ENCODE data around the gene USP48.

DNA sequence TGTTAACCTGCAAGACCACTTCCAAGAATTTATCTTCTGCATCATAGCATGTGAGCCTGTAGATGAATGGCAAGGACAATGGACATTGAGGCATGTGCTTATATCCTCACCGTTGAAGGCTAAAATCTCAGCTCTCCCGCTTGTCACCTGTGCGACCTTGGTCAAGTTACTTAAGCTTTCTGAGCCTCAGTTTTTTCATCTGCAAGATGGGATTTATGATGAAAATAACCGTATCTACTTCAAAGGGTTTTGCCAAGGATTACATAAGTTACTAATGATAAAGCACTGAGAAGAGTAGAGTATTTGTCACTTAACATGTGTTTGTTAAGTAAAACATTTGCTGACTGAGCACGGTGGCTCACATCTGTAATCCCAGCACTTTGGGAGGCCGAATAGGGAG is 128.7 kb downstream of the USP48 start:
- TF ChIP-seq FOSL2 (IDR thresholded peaks at IDR 0.05) (no peak), FOSL2 (CRISPR knock-in tag; IDR thresholded peaks at IDR 0.05) (no peak), SREBF2 (IDR thresholded peaks at IDR 0.05) (no peak), ZFP36 (IDR thresholded peaks at IDR 0.05; ENCODE audit: borderline replicate concordance, partially characterized antibody) (no peak), POLR2A (IDR thresholded peaks at IDR 0.05; ENCODE audit: low read length) (no peak), SMC3 (IDR thresholded peaks at IDR 0.05) (no peak), MYC (IDR thresholded peaks at IDR 0.05; ENCODE audit: borderline replicate concordance, low read length) (no peak)
- TF ChIP-seq, protein P1, sequence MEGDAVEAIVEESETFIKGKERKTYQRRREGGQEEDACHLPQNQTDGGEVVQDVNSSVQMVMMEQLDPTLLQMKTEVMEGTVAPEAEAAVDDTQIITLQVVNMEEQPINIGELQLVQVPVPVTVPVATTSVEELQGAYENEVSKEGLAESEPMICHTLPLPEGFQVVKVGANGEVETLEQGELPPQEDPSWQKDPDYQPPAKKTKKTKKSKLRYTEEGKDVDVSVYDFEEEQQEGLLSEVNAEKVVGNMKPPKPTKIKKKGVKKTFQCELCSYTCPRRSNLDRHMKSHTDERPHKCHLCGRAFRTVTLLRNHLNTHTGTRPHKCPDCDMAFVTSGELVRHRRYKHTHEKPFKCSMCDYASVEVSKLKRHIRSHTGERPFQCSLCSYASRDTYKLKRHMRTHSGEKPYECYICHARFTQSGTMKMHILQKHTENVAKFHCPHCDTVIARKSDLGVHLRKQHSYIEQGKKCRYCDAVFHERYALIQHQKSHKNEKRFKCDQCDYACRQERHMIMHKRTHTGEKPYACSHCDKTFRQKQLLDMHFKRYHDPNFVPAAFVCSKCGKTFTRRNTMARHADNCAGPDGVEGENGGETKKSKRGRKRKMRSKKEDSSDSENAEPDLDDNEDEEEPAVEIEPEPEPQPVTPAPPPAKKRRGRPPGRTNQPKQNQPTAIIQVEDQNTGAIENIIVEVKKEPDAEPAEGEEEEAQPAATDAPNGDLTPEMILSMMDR (IDR thresholded peaks at IDR 0.05): no peak
